AG08395 (cell line): Measurements from ENCODE around the gene KBTBD13.

Experiments used
- DNase-seq: peaks from one replicate; pipeline ENCODE4 v3.0.0; 2012; ENCODE audit warnings: mixed read lengths, low spot score

KBTBD13 gene

DNA sequence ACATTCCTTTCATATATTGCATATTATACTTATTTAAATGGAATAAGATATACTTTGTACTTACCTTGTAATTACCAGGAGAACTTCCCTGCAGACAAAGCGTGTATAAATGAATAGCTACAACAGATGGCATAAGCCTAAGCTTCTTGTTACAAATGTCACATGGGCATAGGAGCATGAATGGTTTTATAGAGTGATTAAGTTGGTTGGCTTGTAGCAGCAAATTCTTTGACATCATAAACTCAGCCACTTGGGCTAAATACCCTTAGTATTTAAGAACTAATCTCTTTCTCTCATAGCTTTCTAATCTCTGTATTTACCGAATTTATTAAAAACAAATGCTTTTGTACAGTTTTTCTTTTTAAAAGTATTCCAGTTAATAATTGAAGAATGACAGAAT lies 38.5 kb downstream of the KBTBD13 start, which contains the start of gene UBAP1L:
Gene UBAP1L (minus strand): TSS at position 115 of the 400 bp plus-strand sequence. CDS start 8,985 bp downstream, outside the sequence.
- DNase-seq, result no peak

DNA sequence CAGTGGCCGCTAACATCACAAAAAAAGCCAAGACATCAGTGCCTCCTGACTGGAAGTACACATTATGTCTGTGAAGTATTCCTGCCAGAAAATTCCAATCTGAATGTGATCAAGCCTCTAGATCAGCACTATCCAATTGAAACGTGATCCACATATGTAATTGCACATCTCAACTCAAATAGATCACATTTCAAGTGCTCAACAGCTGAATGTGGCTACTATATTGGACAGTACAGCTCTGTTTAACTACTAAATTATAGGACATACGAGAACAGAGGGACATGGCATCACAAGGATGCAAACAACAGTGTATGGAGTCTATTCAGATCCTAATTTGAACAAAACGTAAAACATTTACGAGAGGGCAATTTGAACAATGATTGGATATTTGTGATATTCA lies 39.0 kb downstream of the KBTBD13 start:
- no peak for DNase-seq
